Transverse colon (tissue), 4 donors: ENCODE data around the gene ECEL1. TPM values are rescaled to one million over a fixed set of nuclear protein-coding genes. Genes with fewer than 3 reads are reported as not detected.

Experiments
- DNase-seq: peaks from one replicate; pipeline ENCODE4 v3.0.0-alpha.2; 2019
- H3K27ac ChIP-seq, 4 donors: fragments of 200-600 bp; sonication (generic); 2 replicates each; pipeline ENCODE4 v1.5.1; 2016 to 2018; ENCODE audit warnings: inconsistent platforms in 4 of 4
- H3K27me3 ChIP-seq: fragments of 200-600 bp; sonication (generic); 2 replicates; pipeline ENCODE4 v1.5.1; 2017; ENCODE audit warnings: inconsistent platforms
- H3K36me3 ChIP-seq, 4 donors: fragments of 200-600 bp; sonication (generic); 2 replicates each; pipeline ENCODE4 v1.5.1; 2017 to 2019; ENCODE audit warnings: inconsistent platforms in 4 of 4
- H3K4me1 ChIP-seq, 4 donors: fragments of 200-600 bp; sonication (generic); 2 replicates each; pipeline ENCODE4 v1.5.1; 2017 to 2020; ENCODE audit warnings: inconsistent platforms in 4 of 4
- H3K4me3 ChIP-seq, 4 donors: fragments of 200-600 bp; sonication (generic); 1 replicate in 1 of 4; 2 replicates in 3 of 4; pipeline versions ENCODE4 v1.5.1 to v1.6.1; 2017 to 2019; ENCODE audit warnings: inconsistent platforms in 4 of 4
- H3K9me3 ChIP-seq, 2 donors: fragments of 200-600 bp; sonication (generic); 2 replicates each; pipeline ENCODE4 v1.5.1; 2017 to 2019; ENCODE audit warnings: inconsistent platforms in 2 of 2
- EP300 ChIP-seq: sonication (generic); formaldehyde crosslinking; IDR thresholded peaks from one replicate; pipeline ENCODE4 v1.6.1; 2017; ENCODE audit warnings: antibody characterized with exemption, low read depth
- POLR2A ChIP-seq: fragments of 450-650 bp; IDR thresholded peaks from one replicate; pipeline ENCODE4 v1.6.1; 2016; ENCODE audit warnings: antibody characterized with exemption, mild to moderate bottlenecking, moderate library complexity
- POLR2AphosphoS5 ChIP-seq, 3 donors: sonication (generic); formaldehyde crosslinking; IDR thresholded peaks; one replicate each; pipeline ENCODE4 v1.6.1; 2016; ENCODE audit warnings: antibody characterized with exemption in 3 of 3
- WGBS, 2 donors: methylation state at CpG; one replicate each; pipeline ENCODE4 v1.1.5; 2018; ENCODE audit warnings: low coverage in 1 of 2; 5-methylcytosine and 5-hydroxymethylcytosine counted together
- in situ Hi-C, 4 donors: fragments of 200-750 bp; cut with MboI; loops; one replicate each; pipeline versions ENCODE4 v1.15.0 to v1.15.1; 2017; ENCODE audit warnings: low sequenced_read_pairs in 3 of 4, low pct_ligation_motif_present in 1 of 4, low pct_unique_long_range_greater_than_20kb in 1 of 4
- intact Hi-C: fragments of 100-400 bp; cut with DNase I; formaldehyde crosslinking; loops from one replicate; pipeline ENCODE4 v1.15.1; 2023; ENCODE audit warnings: low total_unique reads
- total RNA-seq, 4 donors: library from RNA; depleted of rRNA; stranded (reverse); fragments of >200 nt; gene quantifications; one replicate each; pipeline ENCODE4 v1.1.0, GENCODE V29; 2016
- TF ChIP-seq, protein P1 (sequence below), 5 experiments: fragments of 200-600 bp in 3 of 5; fragments of 450-650 bp in 2 of 5; sonication (generic) in 3 of 5; IDR thresholded peaks; 1 replicate in 2 of 5; 2 replicates in 3 of 5; pipeline ENCODE4 v1.5.1; 2016 to 2017; ENCODE audit warnings: antibody characterized with exemption in 5 of 5, inconsistent platforms in 3 of 5, mild to moderate bottlenecking in 2 of 5, moderate library complexity in 1 of 5

ECEL1 gene
- total RNA-seq, 4 donors from 2014 or later: not detected

DNA sequence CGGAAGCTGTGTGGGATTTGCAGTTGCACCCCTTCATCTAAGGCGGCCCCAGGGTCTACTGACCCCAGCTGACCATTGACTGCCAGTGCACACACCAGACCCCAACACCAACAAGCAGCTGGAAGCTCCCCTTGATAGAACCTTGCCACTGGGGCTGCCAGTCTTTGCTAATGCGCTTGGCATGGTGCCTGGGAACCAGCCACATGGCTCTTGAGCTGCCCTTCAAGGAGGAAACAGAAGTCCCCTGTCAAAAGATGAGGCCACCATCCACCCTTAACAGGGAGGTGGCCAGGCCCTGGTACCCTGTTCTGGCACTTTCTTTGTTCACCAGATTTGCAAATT, 23.1 kb downstream of the ECEL1 start:
- no peaks in the 10 kb centered on the region for H3K36me3 ChIP-seq
- H3K27me3 ChIP-seq: peaks cover 15% of the 10 kb centered on the region
- no peaks in the 10 kb centered on the region for H3K9me3 ChIP-seq
- DNase-seq: no peak
- intact Hi-C loops (no loop called here), in situ Hi-C loops (no loop called here)
- H3K4me1 ChIP-seq: no peaks in the 10 kb centered on the region
- no peak overlapping the region for H3K4me3 ChIP-seq
- WGBS, 2 donors: 100% methylated on average over 3 of the region's 3 CpGs; no CpG with 5 or more reads in 1 of the 2 donors
- H3K27ac ChIP-seq: no peak overlapping the region
- TF ChIP-seq EP300: no peak
- TF ChIP-seq, protein P1, sequence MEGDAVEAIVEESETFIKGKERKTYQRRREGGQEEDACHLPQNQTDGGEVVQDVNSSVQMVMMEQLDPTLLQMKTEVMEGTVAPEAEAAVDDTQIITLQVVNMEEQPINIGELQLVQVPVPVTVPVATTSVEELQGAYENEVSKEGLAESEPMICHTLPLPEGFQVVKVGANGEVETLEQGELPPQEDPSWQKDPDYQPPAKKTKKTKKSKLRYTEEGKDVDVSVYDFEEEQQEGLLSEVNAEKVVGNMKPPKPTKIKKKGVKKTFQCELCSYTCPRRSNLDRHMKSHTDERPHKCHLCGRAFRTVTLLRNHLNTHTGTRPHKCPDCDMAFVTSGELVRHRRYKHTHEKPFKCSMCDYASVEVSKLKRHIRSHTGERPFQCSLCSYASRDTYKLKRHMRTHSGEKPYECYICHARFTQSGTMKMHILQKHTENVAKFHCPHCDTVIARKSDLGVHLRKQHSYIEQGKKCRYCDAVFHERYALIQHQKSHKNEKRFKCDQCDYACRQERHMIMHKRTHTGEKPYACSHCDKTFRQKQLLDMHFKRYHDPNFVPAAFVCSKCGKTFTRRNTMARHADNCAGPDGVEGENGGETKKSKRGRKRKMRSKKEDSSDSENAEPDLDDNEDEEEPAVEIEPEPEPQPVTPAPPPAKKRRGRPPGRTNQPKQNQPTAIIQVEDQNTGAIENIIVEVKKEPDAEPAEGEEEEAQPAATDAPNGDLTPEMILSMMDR (IDR thresholded peaks at IDR 0.05): no peak
- TF ChIP-seq POLR2AphosphoS5 (IDR thresholded peaks at IDR 0.05): no peak
- no peak for TF ChIP-seq POLR2A

DNA sequence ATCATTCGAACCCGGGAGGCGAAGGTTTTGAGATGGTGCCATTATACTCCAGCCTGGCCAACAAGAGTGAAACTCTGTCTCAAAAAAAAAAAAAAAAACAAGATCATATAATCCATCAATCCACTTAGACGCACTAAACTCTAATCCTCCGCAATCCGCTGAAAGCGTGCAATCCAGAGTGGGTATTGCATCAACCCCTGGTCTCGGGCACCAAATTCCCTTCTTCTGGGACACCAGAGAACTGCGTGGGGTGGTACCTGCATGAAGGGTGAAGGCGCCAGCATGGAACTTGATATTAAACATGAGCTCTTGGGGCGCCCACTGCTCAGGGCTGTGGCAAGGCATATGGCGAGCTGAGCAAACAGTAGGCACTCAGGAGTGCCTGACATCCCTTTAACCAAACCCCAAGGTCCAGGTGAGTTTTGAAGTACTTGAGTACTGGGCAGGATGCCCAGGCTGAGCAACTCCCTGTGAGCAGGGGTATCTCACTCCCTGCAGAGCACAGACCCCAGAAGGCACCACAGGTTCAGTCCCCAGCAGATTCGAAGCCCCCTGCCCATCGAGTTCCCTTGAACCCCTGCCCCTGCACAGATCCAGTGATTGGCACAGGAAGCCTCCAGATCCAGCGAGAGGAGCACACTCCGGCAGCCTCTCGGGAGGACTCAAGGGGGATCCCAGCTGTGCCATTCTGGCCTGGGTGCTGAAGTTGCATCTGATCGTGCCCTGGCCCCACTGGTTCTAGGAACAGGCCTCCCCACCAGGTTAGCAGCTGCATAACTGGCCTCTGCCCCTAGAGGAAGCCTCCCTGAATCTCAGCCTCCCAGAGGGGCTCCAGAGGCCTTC, 23.7 kb downstream of the ECEL1 start:
- Histone ChIP-seq H3K36me3 (no peaks in the 10 kb centered on the region), H3K9me3 (no peaks in the 10 kb centered on the region), H3K4me3 (no peak overlapping the region), H3K27me3 (peaks cover 15% of the 10 kb centered on the region), H3K27ac (no peak overlapping the region), H3K4me1 (no peaks in the 10 kb centered on the region)
- DNase-seq: no peak
- in situ Hi-C loops (no loop called here), intact Hi-C loops (no loop called here)
- TF ChIP-seq EP300 (no peak), POLR2AphosphoS5 (IDR thresholded peaks at IDR 0.05) (no peak), POLR2A (no peak)
- TF ChIP-seq, protein P1 (IDR thresholded peaks at IDR 0.05): no peak
- WGBS, 2 donors: 79 to 84% methylated on average over 5 to 18 of the region's 18 CpGs

DNA sequence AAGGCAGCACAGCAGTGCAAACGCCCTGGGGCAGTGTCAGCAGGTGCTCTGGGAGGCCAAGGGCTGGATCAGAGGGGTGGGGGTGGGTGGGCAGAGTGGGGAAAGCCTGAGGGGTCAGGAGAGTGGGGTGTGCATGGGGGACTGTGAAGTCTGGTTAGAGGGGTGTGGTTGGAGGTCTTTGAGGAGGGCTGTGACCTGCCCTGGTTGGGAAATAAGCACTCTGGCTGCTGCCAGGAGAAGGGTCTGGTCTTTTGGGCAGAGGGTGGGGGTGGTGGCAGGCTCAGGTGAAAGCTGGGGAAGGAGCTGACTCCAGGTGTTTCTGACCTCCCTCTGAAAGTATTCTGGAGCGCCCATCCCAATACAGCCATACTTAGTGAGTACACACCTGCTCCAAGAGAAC, 27.5 kb downstream of the ECEL1 start:
- Histone ChIP-seq H3K4me1 (peaks cover 0 to 12% (median 9%) of the 10 kb centered on the region in 4 donors), H3K27me3 (peaks cover 18% of the 10 kb centered on the region), H3K4me3 (no peak overlapping the region), H3K36me3 (no peaks in the 10 kb centered on the region), H3K27ac (no peak overlapping the region), H3K9me3 (no peaks in the 10 kb centered on the region)
- intact Hi-C loops (no loop called here), in situ Hi-C loops (no loop called here)
- DNase-seq: no peak
- TF ChIP-seq POLR2AphosphoS5 (IDR thresholded peaks at IDR 0.05) (no peak), EP300 (no peak)
- TF ChIP-seq, protein P1 (IDR thresholded peaks at IDR 0.05): no peak
- 51 to 89% methylated on average over 1 to 2 of the region's 2 CpGs for WGBS, 2 donors

DNA sequence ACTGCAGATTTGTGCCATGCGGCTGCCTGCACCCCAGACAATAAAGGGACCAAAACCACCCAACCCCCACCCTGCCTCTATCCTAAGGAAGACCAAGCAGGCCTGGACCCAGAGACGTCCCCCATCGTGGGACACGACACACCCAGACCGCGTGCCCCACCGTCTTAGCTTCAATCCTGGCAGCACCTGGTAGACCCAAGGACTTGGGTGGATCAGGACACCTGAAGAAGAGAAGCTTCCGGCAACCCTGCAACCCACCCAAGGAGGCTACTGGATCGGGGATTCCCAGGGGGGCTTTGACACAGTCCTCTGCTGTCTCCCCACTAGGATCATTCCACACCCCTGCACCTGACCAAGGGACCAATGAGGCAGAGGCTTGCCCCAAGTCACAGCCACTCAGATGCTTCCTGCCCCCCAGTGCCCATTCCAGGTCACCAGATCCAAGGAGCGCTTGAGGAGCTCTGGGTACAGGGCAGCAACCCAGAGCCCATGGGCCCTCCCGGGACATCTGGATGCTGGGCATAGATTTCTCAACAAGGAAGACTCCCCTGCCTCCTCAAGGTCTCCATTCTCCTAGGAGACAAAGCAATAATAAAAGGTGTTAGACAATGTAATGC, 28.1 kb downstream of the ECEL1 start:
- 81 to 84% methylated on average over 2 to 11 of the region's 11 CpGs for WGBS, 2 donors
- Histone ChIP-seq H3K4me3 (no peak overlapping the region), H3K27ac (no peak overlapping the region), H3K9me3 (no peaks in the 10 kb centered on the region), H3K36me3 (no peaks in the 10 kb centered on the region), H3K27me3 (peaks cover 18% of the 10 kb centered on the region), H3K4me1 (peaks cover 0 to 12% (median 9%) of the 10 kb centered on the region in 4 donors)
- TF ChIP-seq POLR2AphosphoS5 (IDR thresholded peaks at IDR 0.05): no peak
- TF ChIP-seq, protein P1 (IDR thresholded peaks at IDR 0.05): no peak
- no peak for TF ChIP-seq EP300
- no peak for TF ChIP-seq POLR2A
- in situ Hi-C loops (no loop called here), intact Hi-C loops (no loop called here)
- no peak for DNase-seq
